HepG2 (cell line): Measurements from ENCODE around the gene AFF2. TPM values are rescaled to one million over a fixed set of nuclear protein-coding genes. Genes with fewer than 3 reads are reported as not detected.

Experiments used
- ATAC-seq: fragments of 200-7000 bp; cut with Tn5 transposase; 3 replicates; pipeline ENCODE4 v1.9.1; 2020; ENCODE audit warnings: mild to moderate bottlenecking, moderate library complexity
- BruUV-seq: library from RNA; stranded (reverse); fragments of 400-500 nt; replicated peaks from 2 replicates; lab custom pipeline; 2021; lab: Mats Ljungman, UMichigan
- CTCF ChIA-PET: fragments of 300-600 bp; formaldehyde crosslinking; extraction: SDS; loops from one replicate; lab custom pipeline; 2021; ENCODE audit warnings: low total read pairs, inconsistent platforms, low intra/inter-chr PET ratio; lab: Yijun Ruan, JAX
- POLR2A ChIA-PET: fragments of 350-600 bp; sonication (Branson Sonifier 250); formaldehyde crosslinking; loops from one replicate; lab custom pipeline; 2020; ENCODE audit warnings: antibody characterized with exemption, inconsistent platforms; lab: Yijun Ruan, JAX
- DNase-seq: peaks from one replicate; pipeline ENCODE4 v3.0.0-alpha.2; 2015; ENCODE audit warnings: low spot score
- FAIRE-seq: peaks from 3 replicates; lab custom pipeline; 2011; peaks lifted over from hg19 to GRCh38; lab: Jason Lieb, UNC
- H2AFZ ChIP-seq: one replicate; pipeline ENCODE4 v1.6.1; 2011; ENCODE audit warnings: low read length, inconsistent platforms
- H3K27ac ChIP-seq: fragments of 300-600 bp; 3 replicates; pipeline ENCODE4 v1.8.0; 2011; ENCODE audit warnings: mixed run types, mild to moderate bottlenecking, mixed read lengths, low read length, inconsistent platforms; ENCODE audit not compliant: insufficient read depth; ENCODE audit errors: extremely low read length
- H3K27me3 ChIP-seq, 2 experiments: fragments of 200-600 bp in 1 of 2; 2 replicates in 1 of 2; 3 replicates in 1 of 2; pipeline versions ENCODE4 v1.6.0 to v1.8.0; 2011; ENCODE audit warnings: low read length in 2 of 2, mild to moderate bottlenecking in 2 of 2, moderate library complexity in 2 of 2, inconsistent platforms in 1 of 2; ENCODE audit not compliant: insufficient read depth in 2 of 2, control insufficient read depth in 1 of 2
- H3K36me3 ChIP-seq, 2 experiments: fragments of 200-600 bp in 1 of 2; replicated peaks in 1 of 2; 2 replicates in 1 of 2; 3 replicates in 1 of 2; pipeline versions ENCODE4 v1.5.1 to v1.8.0; 2011; ENCODE audit warnings: low read length in 2 of 2, inconsistent platforms in 1 of 2; ENCODE audit not compliant: insufficient read depth in 2 of 2, control insufficient read depth in 1 of 2
- H3K4me1 ChIP-seq: 2 replicates; pipeline ENCODE4 v1.5.1; 2012; ENCODE audit warnings: low read length, inconsistent platforms; ENCODE audit not compliant: insufficient read depth
- H3K4me2 ChIP-seq: 2 replicates; pipeline ENCODE4 v1.6.0; 2011; ENCODE audit warnings: low read depth, low read length, inconsistent platforms
- H3K4me3 ChIP-seq, 3 experiments: fragments of 200-600 bp in 1 of 3; sonication (generic), shearing (Covaris generic) in 1 of 3; replicated peaks in 1 of 3; 2 replicates each; pipeline ENCODE4 v1.5.1; 2011 to 2016; ENCODE audit warnings: low read length in 3 of 3, inconsistent platforms in 2 of 3, low read depth in 2 of 3, mild to moderate bottlenecking in 2 of 3, control low read depth in 1 of 3, mixed read lengths in 1 of 3; ENCODE audit not compliant: insufficient read depth in 1 of 3
- H3K79me2 ChIP-seq: one replicate; pipeline ENCODE4 v1.6.1; 2011; ENCODE audit warnings: low read length, inconsistent platforms; ENCODE audit not compliant: insufficient read depth
- H3K9ac ChIP-seq: 2 replicates; pipeline ENCODE4 v1.6.0; 2011; ENCODE audit warnings: mild to moderate bottlenecking, low read depth, low read length, inconsistent platforms; ENCODE audit not compliant: insufficient read depth
- H3K9me3 ChIP-seq: 2 replicates; pipeline ENCODE4 v1.5.1; 2012; ENCODE audit warnings: mild to moderate bottlenecking, low read length
- H4K20me1 ChIP-seq: 2 replicates; pipeline ENCODE4 v1.6.0; 2011; ENCODE audit warnings: inconsistent platforms, mild to moderate bottlenecking, low read length, moderate library complexity; ENCODE audit not compliant: insufficient read depth
- ARNT2 ChIP-seq: sonication (generic); formaldehyde crosslinking; IDR thresholded peaks from 2 replicates; pipeline ENCODE4 v1.8.0; 2022; ENCODE audit warnings: mild to moderate bottlenecking, low read depth, missing genetic modification reagents, moderate library complexity
- ISL2 ChIP-seq: sonication (generic); formaldehyde crosslinking; IDR thresholded peaks from 2 replicates; pipeline ENCODE4 v1.5.0; 2020; ENCODE audit warnings: missing genetic modification reagents
- KDM4B ChIP-seq: sonication (generic); formaldehyde crosslinking; IDR thresholded peaks from 2 replicates; pipeline ENCODE4 v1.4.0; 2020; ENCODE audit warnings: missing genetic modification reagents
- KLF11 ChIP-seq: IDR thresholded peaks from 2 replicates; pipeline ENCODE4 v1.6.1; 2016; ENCODE audit warnings: missing compliant biosample characterization
- NPAS2 ChIP-seq: sonication (generic); formaldehyde crosslinking; IDR thresholded peaks from 2 replicates; pipeline ENCODE4 v1.8.0; 2022; ENCODE audit warnings: mild to moderate bottlenecking, missing genetic modification reagents, borderline replicate concordance
- RNF2 ChIP-seq: fragments of 450-650 bp; conservative IDR thresholded peaks from 2 replicates; pipeline ENCODE4 v1.6.1; 2016; ENCODE audit warnings: low read depth
- SMAD3 ChIP-seq: sonication (generic); formaldehyde crosslinking; IDR thresholded peaks from 2 replicates; pipeline ENCODE4 v1.4.0; 2020; ENCODE audit warnings: missing genetic modification reagents
- SOX13 ChIP-seq, 3 experiments: fragments of 450-650 bp in 1 of 3; sonication (generic) in 1 of 3; formaldehyde crosslinking in 1 of 3; IDR thresholded peaks in 2 of 3; conservative IDR thresholded peaks in 1 of 3; 2 replicates each; pipeline versions ENCODE4 v1.5.0 to v1.6.1; 2016 to 2020; ENCODE audit warnings: antibody characterized with exemption in 1 of 3, mild to moderate bottlenecking in 1 of 3, missing compliant biosample characterization in 1 of 3, missing genetic modification reagents in 1 of 3, moderate library complexity in 1 of 3
- ZFP82 ChIP-seq: sonication (generic); formaldehyde crosslinking; IDR thresholded peaks from 2 replicates; pipeline ENCODE4 v1.5.1; 2020; ENCODE audit warnings: mild to moderate bottlenecking, missing genetic modification reagents, borderline replicate concordance
- ZNF17 ChIP-seq: sonication (generic); formaldehyde crosslinking; IDR thresholded peaks from 2 replicates; pipeline ENCODE4 v1.5.0; 2020; ENCODE audit warnings: mild to moderate bottlenecking, missing genetic modification reagents
- ZNF567 ChIP-seq: sonication (generic); formaldehyde crosslinking; IDR thresholded peaks from 2 replicates; pipeline ENCODE4 v1.8.1; 2023; ENCODE audit warnings: mild to moderate bottlenecking, missing genetic modification reagents, borderline replicate concordance
- ZNF772 ChIP-seq: sonication (generic); formaldehyde crosslinking; IDR thresholded peaks from 2 replicates; pipeline ENCODE4 v1.5.0; 2020; ENCODE audit warnings: mild to moderate bottlenecking, missing genetic modification reagents
- ZSCAN20 ChIP-seq: sonication (generic); formaldehyde crosslinking; IDR thresholded peaks from 2 replicates; pipeline ENCODE4 v1.4.0; 2020; ENCODE audit warnings: missing genetic modification reagents, mild to moderate bottlenecking, borderline replicate concordance
- WGBS: methylation state at CpG from one replicate; pipeline ENCODE4 v1.1.6; 2017; ENCODE audit warnings: low lambda C conversion rate; 5-methylcytosine and 5-hydroxymethylcytosine counted together
- in situ Hi-C: cut with HindIII; loops from 2 replicates; pipeline ENCODE4 v1.10.0; 2017; ENCODE audit warnings: low pct_unique_long_range_greater_than_20kb; ENCODE audit not compliant: extremely low pct_ligation_motif_present
- intact Hi-C: fragments of 100-400 bp; cut with micrococcal nuclease; formaldehyde crosslinking; loops from one replicate; pipeline ENCODE4 v1.10.0; 2022; ENCODE audit not compliant: unreplicated experiment
- polyA plus RNA-seq, 8 experiments: library from polyadenylated mRNA; depleted of rRNA in 3 of 8; stranded (reverse) in 7 of 8; unstranded in 1 of 8; fragments of >200 nt; fragmentation: Illumina TruSeq in 4 of 8; extraction: Trizol in 4 of 8; gene quantifications; 2 replicates each; pipeline versions ENCODE4 v1.2.1 to v1.2.3, GENCODE V29; 2011 to 2016; ENCODE audit warnings: low read depth in 4 of 8, missing spikeins in 1 of 8, mixed read lengths in 1 of 8; ENCODE audit not compliant: insufficient read depth in 1 of 8
- total RNA-seq, 5 experiments: library from RNA; depleted of rRNA; stranded (reverse); fragments of >200 nt; fragmentation: Illumina TruSeq; extraction: Trizol; gene quantifications; 2 replicates each; pipeline ENCODE4 v1.2.3, GENCODE V29; 2016; ENCODE audit warnings: low read depth in 1 of 5
- TF ChIP-seq, protein P1 (sequence below): sonication (generic); formaldehyde crosslinking; IDR thresholded peaks from 2 replicates; pipeline ENCODE4 v1.8.1; 2022; ENCODE audit warnings: low read depth, mild to moderate bottlenecking, missing genetic modification reagents
- TF ChIP-seq, protein P2 (sequence below), 2 experiments: sonication (generic) in 1 of 2; formaldehyde crosslinking in 1 of 2; IDR thresholded peaks; 2 replicates each; pipeline versions ENCODE4 v1.4.0 to v1.6.1; 2016 to 2020; ENCODE audit warnings: borderline replicate concordance in 1 of 2, low read depth in 1 of 2, mild to moderate bottlenecking in 1 of 2, missing genetic modification reagents in 1 of 2

The AFF2 gene
- total and polyA plus RNA-seq, 2 of the 13 experiments (the other 11 are each of a cell fraction or from before 2014, with no cell fraction given): not detected

- Histone ChIP-seq H3K27me3 (no peaks in the 10 kb centered on the region), H3K9ac (no peak overlapping the region), H3K27ac (no peak overlapping the region), H3K36me3 (no peaks in the 10 kb centered on the region), H3K9me3 (no peaks in the 10 kb centered on the region), H3K79me2 (no peaks in the 10 kb centered on the region), H3K4me3 (no peak overlapping the region), H3K4me2 (no peak overlapping the region), H3K4me1 (no peaks in the 10 kb centered on the region), H4K20me1 (no peaks in the 10 kb centered on the region), H2AFZ (no peak overlapping the region)
- 0% methylated on average over 4 of the region's 4 CpGs for WGBS
- no peak for FAIRE-seq
- in situ Hi-C loops (no loop called here), intact Hi-C loops (no loop called here)
- ATAC-seq: no peak
- DNase-seq: no peak
- ChIA-PET CTCF (no interaction called here), POLR2A (no interaction called here)
- TF ChIP-seq, protein P1, sequence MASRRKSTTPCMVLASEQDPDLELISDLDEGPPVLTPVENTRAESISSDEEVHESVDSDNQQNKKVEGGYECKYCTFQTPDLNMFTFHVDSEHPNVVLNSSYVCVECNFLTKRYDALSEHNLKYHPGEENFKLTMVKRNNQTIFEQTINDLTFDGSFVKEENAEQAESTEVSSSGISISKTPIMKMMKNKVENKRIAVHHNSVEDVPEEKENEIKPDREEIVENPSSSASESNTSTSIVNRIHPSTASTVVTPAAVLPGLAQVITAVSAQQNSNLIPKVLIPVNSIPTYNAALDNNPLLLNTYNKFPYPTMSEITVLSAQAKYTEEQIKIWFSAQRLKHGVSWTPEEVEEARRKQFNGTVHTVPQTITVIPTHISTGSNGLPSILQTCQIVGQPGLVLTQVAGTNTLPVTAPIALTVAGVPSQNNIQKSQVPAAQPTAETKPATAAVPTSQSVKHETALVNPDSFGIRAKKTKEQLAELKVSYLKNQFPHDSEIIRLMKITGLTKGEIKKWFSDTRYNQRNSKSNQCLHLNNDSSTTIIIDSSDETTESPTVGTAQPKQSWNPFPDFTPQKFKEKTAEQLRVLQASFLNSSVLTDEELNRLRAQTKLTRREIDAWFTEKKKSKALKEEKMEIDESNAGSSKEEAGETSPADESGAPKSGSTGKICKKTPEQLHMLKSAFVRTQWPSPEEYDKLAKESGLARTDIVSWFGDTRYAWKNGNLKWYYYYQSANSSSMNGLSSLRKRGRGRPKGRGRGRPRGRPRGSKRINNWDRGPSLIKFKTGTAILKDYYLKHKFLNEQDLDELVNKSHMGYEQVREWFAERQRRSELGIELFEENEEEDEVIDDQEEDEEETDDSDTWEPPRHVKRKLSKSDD (CRISPR knock-in tag): no peak
- no peak for TF ChIP-seq ARNT2 (CRISPR knock-in tag)
- TF ChIP-seq RNF2: no peak
- no peak for TF ChIP-seq ZFP82
- TF ChIP-seq ZNF772 (CRISPR knock-in tag): no peak
- TF ChIP-seq KDM4B (CRISPR knock-in tag): no peak
- TF ChIP-seq ZNF17 (CRISPR knock-in tag): no peak
- TF ChIP-seq SOX13 (IDR thresholded peaks at IDR 0.05): no peak
- no peak for TF ChIP-seq SOX13 (CRISPR knock-in tag; conservative IDR thresholded peaks at IDR 0.05 in 1 of 2, IDR thresholded peaks at IDR 0.05 in 1 of 2)
- TF ChIP-seq NPAS2 (CRISPR knock-in tag): no peak
- no peak for TF ChIP-seq ZSCAN20 (CRISPR knock-in tag)
- no peak for TF ChIP-seq KLF11 (CRISPR knock-in tag)
- TF ChIP-seq, protein P2, sequence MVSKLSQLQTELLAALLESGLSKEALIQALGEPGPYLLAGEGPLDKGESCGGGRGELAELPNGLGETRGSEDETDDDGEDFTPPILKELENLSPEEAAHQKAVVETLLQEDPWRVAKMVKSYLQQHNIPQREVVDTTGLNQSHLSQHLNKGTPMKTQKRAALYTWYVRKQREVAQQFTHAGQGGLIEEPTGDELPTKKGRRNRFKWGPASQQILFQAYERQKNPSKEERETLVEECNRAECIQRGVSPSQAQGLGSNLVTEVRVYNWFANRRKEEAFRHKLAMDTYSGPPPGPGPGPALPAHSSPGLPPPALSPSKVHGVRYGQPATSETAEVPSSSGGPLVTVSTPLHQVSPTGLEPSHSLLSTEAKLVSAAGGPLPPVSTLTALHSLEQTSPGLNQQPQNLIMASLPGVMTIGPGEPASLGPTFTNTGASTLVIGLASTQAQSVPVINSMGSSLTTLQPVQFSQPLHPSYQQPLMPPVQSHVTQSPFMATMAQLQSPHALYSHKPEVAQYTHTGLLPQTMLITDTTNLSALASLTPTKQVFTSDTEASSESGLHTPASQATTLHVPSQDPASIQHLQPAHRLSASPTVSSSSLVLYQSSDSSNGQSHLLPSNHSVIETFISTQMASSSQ (IDR thresholded peaks at IDR 0.05; ENCODE audit: low read depth): no peak
- TF ChIP-seq, protein P2 (CRISPR knock-in tag; IDR thresholded peaks at IDR 0.05; ENCODE audit: borderline replicate concordance): no peak
- no peak for TF ChIP-seq SMAD3 (CRISPR knock-in tag)
- TF ChIP-seq ZNF567 (CRISPR knock-in tag): no peak
- TF ChIP-seq ISL2 (CRISPR knock-in tag): no peak
- TF ChIP-seq, all 625 proteins: peak for 0
- no TSS peak for BruUV-seq
Measured at GRCh38 chrX:148466292-148466691, 34.1 kb upstream of the AFF2 start.
